Measurements from ENCODE around the gene IL36G.

IL36G gene

GRCh38 chr2:113025737-113026136 is 47.9 kb downstream of the IL36G start:
- no peak for DNase-seq

- no peak for DNase-seq
These were observed 49.9 kb downstream of the IL36G start for GRCh38 chr2:113027691-113028090.

- DNase-seq = no peak
These were observed 50.3 kb downstream of the IL36G start for GRCh38 chr2:113028112-113028511.

- no peak for DNase-seq
These were observed 54.9 kb downstream of the IL36G start for GRCh38 chr2:113032737-113033136.

- no peak for DNase-seq
These were observed 56.2 kb downstream of the IL36G start for GRCh38 chr2:113034016-113034415.
